Measurements from ENCODE around the gene ERF. TPM values are rescaled to one million over a fixed set of nuclear protein-coding genes. Genes with fewer than 3 reads are reported as not detected.

ERF gene
- polyA plus RNA-seq, 6 donors from 2014 or later: 0.68 to 8.2 (median 3.8) TPM

DNA sequence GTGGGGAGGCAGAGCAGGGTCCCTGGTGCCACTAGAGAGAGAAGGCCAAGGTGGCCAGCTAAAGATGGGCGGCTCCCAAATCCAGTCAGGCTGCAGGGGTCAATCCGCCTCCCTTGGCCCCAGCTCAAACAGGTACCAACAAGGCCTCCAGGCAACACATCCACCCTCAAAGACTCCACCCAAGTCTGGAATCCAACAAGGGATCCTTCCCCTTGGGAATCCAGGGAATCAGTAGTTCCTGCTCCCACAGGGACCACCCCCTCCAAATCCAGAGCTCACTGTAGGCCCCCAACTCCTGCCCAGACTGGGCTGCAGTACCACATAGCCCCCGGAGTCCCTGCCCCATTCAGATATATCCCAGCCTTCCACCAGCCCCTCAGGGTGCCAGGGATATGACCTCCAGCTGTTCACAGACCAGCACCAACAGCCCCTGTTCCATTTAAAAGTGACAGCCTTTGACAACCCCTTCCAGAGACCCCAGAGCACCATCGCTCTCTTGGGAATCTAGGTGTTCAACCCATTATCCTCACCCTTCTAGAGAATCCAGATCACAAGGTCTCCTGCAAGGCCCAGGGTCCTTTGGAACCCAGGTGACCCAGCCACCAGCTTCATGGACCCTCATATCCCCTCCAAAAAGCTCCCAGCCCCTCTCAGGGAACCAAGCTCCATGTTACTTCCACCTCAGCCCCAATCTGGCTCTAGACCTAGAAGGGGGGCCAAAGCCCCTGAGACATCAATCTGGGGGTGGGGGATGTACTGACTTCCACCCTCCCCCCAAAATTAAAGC lies 3.2 kb downstream of the ERF start:
- H3K4me3 Mint-ChIP-seq: peak overlapping the region; percentile 36 to 95 (median 94)
- peak overlapping the region in 5 of 6 donors; percentile 24 to 97 (median 88) for H3K27ac Mint-ChIP-seq
- peaks cover 33 to 40% (median 37%) of the 10 kb centered on the region in 3 donors for H3K4me1 Mint-ChIP-seq
- no peaks in the 10 kb centered on the region for H3K27me3 Mint-ChIP-seq
- no peaks in the 10 kb centered on the region for H3K36me3 Mint-ChIP-seq
- no peak for DNase-seq
- no peaks in the 10 kb centered on the region for H3K9me3 Mint-ChIP-seq
- no peak for ATAC-seq (ENCODE audit: low read depth in 2 of 2)

GRCh38 chr19:42250666-42251531 lies 4.0 kb downstream of the ERF start:
- H3K4me1 Mint-ChIP-seq: peaks cover 36 to 45% (median 37%) of the 10 kb centered on the region in 3 donors
- H3K9me3 Mint-ChIP-seq: no peaks in the 10 kb centered on the region
- peak overlapping the region in 1 of 6 donors; percentile 79 for H3K27ac Mint-ChIP-seq
- DNase-seq: no peak
- no peaks in the 10 kb centered on the region for H3K27me3 Mint-ChIP-seq
- ATAC-seq (ENCODE audit: low read depth in 2 of 2): no peak
- peak overlapping the region in 3 of 8 donors; percentile 37 to 54 (median 39) for H3K4me3 Mint-ChIP-seq
- no peaks in the 10 kb centered on the region for H3K36me3 Mint-ChIP-seq

DNA sequence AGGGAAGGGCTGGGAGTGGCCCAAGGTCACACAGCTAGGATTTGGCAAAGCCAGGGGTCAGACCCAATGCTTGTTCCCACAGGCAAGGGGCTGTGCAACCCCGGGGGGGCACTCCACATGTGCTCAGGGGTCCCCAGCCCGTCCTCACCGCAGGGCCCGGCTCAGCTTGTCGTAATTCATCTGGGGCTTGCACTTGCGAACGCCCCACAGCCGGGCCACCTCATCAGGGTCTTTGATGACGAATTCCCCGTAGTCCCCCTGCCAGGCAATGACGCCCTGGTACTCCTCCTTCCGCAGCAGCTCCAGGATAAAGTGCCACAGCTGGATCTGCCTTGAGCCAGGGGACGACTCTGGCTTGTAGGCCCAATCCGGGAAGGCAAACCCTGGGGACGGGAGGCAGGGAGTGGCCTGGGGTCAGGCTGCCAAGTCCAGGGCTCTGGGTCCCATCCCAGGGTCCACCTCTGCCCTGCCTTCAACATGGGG lies 4.7 kb downstream of the ERF start:
- Mint-ChIP-seq H3K4me1 (peaks cover 36 to 46% (median 36%) of the 10 kb centered on the region in 3 donors), H3K27me3 (no peaks in the 10 kb centered on the region), H3K4me3 (peak overlapping the region in 2 of 8 donors; percentile 37 to 54), H3K9me3 (no peaks in the 10 kb centered on the region), H3K36me3 (no peaks in the 10 kb centered on the region), H3K27ac (peak overlapping the region in 2 of 6 donors; percentile 41 to 47)
- ATAC-seq (ENCODE audit: low read depth in 2 of 2) (no peak), DNase-seq (no peak)

GRCh38 chr19:42249769-42250168 lies 5.2 kb downstream of the ERF start:
- Mint-ChIP-seq H3K4me3 (peak overlapping the region in 1 of 8 donors; percentile 54), H3K36me3 (no peaks in the 10 kb centered on the region), H3K27me3 (no peaks in the 10 kb centered on the region), H3K4me1 (peaks cover 40 to 51% (median 41%) of the 10 kb centered on the region in 3 donors), H3K27ac (peak overlapping the region in 2 of 6 donors; percentile 41 to 90), H3K9me3 (no peaks in the 10 kb centered on the region)
- ATAC-seq (ENCODE audit: low read depth in 2 of 2) (no peak), DNase-seq (no peak)

DNA sequence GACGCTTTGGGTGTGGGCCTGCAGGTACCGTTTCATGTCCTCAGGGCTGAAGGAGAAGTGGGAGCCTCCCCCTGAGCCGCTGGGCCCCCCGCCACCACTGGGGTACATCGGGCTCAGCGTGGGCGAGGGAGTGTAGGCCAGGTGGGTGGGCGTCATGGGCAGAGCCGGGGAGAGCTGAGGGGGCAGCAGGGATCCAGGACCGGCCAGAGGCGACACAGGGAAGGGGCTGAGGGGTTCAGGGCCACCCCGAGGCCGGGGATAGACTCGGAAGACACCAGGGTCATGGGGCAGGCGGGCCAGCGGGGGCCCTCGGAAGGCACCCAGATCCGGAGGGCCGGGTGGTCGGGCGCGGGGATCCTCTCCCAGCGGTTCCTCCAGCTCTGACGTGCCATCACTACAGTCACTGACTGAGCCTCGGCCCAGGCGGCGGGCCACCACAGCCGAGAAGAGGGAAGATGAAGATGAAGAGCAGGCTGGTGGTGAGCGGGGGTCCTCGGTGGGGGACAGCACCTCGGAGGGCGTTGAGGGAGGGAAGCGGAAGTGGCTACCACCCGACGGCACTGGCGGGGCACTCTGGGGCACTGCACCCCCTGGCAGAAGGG lies 5.7 kb downstream of the ERF start:
- DNase-seq: no peak
- no peaks in the 10 kb centered on the region for H3K9me3 Mint-ChIP-seq
- ATAC-seq (ENCODE audit: low read depth in 2 of 2): no peak
- peaks cover 45 to 56% (median 46%) of the 10 kb centered on the region in 3 donors for H3K4me1 Mint-ChIP-seq
- H3K27me3 Mint-ChIP-seq: no peaks in the 10 kb centered on the region
- H3K27ac Mint-ChIP-seq: peak overlapping the region in 2 of 6 donors; percentile 60 to 69
- H3K36me3 Mint-ChIP-seq: no peaks in the 10 kb centered on the region
- peak overlapping the region in 1 of 8 donors; percentile 54 for H3K4me3 Mint-ChIP-seq

DNA sequence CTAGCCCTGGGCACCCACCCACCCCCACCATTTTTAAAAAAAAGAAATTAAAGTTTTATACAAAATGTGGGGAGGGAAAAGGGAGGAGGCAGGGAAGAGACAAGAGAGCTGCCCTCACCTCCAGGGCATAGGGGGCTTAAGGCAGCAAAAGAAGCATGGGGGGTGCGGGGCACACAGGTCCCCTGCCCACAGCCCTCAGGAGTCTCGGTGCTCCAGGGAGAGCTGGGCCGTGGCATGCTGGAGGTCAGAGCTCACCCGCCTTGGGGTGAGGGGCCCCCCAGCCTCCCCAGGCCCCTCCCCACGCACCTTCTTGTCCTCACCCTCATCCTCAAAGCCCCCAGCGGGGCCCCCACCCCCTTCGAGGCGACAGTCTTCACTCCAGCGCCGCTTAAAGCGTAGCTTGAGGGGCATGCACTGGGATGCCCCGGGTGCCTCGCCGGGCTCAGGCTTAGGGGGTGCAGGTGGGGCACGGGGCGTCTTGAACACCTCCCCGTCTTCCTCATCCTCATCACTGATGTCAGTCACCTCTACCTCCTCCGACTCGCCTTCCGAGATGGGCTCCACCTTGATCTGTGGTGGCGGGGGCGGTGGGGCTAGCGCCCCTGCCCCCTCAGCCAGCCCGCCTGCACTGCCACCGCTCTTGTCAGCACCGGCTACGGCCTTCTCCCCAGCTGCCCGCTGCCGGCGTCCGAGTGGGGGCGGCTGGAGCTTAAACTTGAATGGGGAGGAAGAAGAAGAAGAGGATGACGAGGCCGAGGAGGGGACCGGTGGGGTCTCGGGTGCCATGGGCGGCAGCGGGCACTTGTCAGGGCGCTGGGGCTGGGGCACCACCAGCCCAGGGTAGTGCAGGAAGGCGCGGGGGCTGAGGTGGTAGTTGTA lies 6.4 kb downstream of the ERF start:
- no peaks in the 10 kb centered on the region for H3K36me3 Mint-ChIP-seq
- peak overlapping the region in 3 of 6 donors; percentile 59 to 69 (median 60) for H3K27ac Mint-ChIP-seq
- no peaks in the 10 kb centered on the region for H3K27me3 Mint-ChIP-seq
- H3K4me3 Mint-ChIP-seq: no peak overlapping the region
- DNase-seq: no peak
- H3K4me1 Mint-ChIP-seq: peaks cover 47 to 58% (median 52%) of the 10 kb centered on the region in 3 donors
- ATAC-seq (ENCODE audit: low read depth in 2 of 2): no peak
- H3K9me3 Mint-ChIP-seq: no peaks in the 10 kb centered on the region

DNA sequence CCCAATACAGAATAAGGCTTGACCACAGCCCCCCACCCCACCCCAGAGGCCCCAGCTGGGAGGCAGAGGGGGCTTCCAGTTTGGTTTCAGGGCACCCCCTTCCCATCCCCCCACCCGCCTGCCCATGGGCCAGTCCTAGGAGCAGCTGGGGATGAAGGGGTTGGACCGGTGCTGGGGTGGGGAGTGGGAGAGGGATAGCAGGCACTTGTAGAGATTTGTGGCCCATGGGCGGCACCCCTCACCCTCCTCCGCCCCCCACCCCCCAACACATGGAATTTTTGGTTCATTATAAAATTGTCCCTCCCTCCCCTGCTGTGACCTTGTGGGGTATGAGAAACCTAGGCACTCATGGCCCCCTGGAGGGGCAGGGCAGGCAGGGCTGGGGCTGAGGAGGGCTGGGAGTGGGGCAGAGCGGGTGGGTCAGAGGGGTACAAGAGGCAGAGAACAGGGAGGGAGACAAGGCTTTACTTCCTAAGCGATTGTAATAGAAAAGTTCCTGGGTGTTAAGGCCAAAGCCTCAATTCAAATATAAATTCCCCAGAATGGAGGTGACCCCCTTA lies 7.2 kb downstream of the ERF start:
- DNase-seq (no peak), ATAC-seq (ENCODE audit: low read depth in 2 of 2) (no peak)
- no peak overlapping the region for H3K4me3 Mint-ChIP-seq
- no peak overlapping the region for H3K27ac Mint-ChIP-seq
- no peaks in the 10 kb centered on the region for H3K36me3 Mint-ChIP-seq
- no peaks in the 10 kb centered on the region for H3K27me3 Mint-ChIP-seq
- H3K4me1 Mint-ChIP-seq: peaks cover 47 to 57% (median 55%) of the 10 kb centered on the region in 3 donors
- H3K9me3 Mint-ChIP-seq: no peaks in the 10 kb centered on the region

DNA sequence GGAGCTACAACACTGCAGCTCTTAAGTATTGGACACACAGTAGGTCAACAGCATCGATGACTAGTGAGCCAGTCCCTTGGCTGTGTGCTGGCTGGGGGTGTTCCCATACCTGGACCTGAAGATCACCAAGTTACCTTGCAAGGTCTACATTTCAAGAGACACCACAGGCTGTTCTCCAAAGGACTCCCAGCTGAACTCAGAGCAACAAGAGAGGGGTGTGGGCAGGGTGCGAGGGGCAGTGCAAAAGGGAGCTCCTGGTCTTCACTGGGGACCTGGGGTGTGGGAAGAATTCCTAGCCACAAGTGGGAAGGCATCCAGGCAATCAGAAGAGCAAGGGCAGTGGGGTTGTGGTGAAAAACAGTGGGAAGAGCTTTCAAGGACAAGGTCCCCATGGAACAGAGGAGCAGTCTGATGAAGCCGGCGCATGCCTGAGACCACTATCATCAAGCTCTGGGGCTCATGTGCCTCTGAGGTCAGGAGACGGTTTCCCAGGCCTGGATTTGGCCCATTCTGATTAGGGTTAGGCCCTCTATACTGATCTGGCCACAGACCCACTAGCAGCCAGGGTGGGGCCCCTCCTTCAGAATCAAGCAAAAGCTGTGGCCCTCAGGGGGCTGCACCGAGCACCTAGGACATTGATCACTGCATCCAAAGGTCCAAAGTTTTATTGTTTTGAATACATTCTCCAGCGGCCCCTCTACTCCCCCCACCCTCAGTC lies 7.8 kb downstream of the ERF start:
- Mint-ChIP-seq H3K27ac (peak overlapping the region in 4 of 6 donors; percentile 4 to 78 (median 52)), H3K27me3 (no peaks in the 10 kb centered on the region), H3K9me3 (no peaks in the 10 kb centered on the region), H3K36me3 (no peaks in the 10 kb centered on the region), H3K4me3 (no peak overlapping the region), H3K4me1 (peaks cover 40 to 52% (median 51%) of the 10 kb centered on the region in 3 donors)
- no peak for DNase-seq
- no peak for ATAC-seq (ENCODE audit: low read depth in 2 of 2)

DNA sequence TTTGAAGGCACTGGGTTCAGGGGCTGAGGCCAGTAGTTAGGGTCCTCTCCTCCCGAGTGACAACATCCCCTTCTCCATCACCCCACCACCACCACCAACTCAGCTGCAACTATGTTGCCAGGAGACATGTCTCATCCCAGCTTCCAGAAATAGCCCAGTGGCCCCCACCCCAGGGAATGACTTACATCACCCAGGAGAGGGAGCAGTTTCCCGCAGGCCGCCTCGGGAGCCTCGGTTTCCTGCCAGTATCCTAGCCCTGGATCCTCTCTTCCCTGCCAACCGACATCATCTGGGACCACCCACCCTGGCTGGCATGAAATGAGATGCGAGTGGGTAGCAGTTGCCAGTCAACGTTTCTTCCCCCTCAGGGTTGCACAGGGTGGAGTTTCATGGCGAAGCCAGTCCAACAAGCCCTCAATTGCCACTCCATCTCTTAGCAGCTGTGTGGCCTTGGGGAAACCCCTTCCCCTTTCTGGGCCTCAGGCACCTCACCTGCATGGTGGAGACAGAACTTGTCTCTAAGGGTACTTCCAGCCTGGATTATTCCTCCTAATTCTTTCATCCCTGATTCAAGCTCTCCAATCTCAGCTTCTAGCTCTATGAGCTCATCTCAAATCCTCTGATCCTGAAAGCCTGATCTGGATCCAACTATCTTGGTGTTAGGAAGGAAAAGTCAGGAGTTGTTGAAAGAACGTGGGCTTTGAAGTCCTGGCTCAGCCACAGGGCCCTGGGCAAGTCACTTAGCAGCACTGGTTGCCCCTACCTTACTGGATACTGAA lies 8.6 kb downstream of the ERF start:
- H3K9me3 Mint-ChIP-seq: no peaks in the 10 kb centered on the region
- DNase-seq: no peak
- ATAC-seq (ENCODE audit: low read depth in 2 of 2): no peak
- H3K4me1 Mint-ChIP-seq: peaks cover 40 to 49% (median 44%) of the 10 kb centered on the region in 3 donors
- H3K27me3 Mint-ChIP-seq: no peaks in the 10 kb centered on the region
- H3K4me3 Mint-ChIP-seq: peak overlapping the region in 1 of 8 donors; percentile 33
- no peaks in the 10 kb centered on the region for H3K36me3 Mint-ChIP-seq
- H3K27ac Mint-ChIP-seq: peak overlapping the region in 3 of 6 donors; percentile 38 to 78 (median 73)

DNA sequence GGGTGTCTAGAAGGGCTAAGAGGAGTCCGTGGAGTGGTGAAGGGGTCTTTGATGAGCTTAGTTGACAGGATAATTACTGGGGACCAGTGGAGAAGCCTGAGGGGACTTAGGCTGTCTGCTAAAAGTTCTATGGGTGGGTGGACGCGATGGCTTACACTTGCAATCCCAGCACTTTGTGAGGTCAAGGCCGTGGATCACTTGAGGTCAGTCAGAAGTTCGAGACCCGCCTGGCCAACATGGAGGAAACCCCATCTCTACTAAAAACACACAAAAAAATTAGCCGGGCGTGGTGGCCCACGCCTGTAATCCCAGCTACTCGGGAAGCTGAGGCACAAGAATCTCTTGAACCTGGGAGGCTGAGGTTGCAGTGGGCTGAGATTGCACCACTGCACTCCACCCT lies 9.7 kb downstream of the ERF start:
- H3K4me3 Mint-ChIP-seq: peak overlapping the region in 7 of 8 donors; percentile 79 to 100 (median 97)
- H3K27ac Mint-ChIP-seq: peak overlapping the region; percentile 85 to 100 (median 92)
- no peaks in the 10 kb centered on the region for H3K27me3 Mint-ChIP-seq
- no peaks in the 10 kb centered on the region for H3K36me3 Mint-ChIP-seq
- peaks cover 44 to 54% (median 48%) of the 10 kb centered on the region in 3 donors for H3K4me1 Mint-ChIP-seq
- H3K9me3 Mint-ChIP-seq: no peaks in the 10 kb centered on the region
- DNase-seq (no peak), ATAC-seq (ENCODE audit: low read depth in 2 of 2) (no peak)

Measured in naive B cell (primary cell).